ENCODE data around the gene USP19.

USP19 gene

DNA sequence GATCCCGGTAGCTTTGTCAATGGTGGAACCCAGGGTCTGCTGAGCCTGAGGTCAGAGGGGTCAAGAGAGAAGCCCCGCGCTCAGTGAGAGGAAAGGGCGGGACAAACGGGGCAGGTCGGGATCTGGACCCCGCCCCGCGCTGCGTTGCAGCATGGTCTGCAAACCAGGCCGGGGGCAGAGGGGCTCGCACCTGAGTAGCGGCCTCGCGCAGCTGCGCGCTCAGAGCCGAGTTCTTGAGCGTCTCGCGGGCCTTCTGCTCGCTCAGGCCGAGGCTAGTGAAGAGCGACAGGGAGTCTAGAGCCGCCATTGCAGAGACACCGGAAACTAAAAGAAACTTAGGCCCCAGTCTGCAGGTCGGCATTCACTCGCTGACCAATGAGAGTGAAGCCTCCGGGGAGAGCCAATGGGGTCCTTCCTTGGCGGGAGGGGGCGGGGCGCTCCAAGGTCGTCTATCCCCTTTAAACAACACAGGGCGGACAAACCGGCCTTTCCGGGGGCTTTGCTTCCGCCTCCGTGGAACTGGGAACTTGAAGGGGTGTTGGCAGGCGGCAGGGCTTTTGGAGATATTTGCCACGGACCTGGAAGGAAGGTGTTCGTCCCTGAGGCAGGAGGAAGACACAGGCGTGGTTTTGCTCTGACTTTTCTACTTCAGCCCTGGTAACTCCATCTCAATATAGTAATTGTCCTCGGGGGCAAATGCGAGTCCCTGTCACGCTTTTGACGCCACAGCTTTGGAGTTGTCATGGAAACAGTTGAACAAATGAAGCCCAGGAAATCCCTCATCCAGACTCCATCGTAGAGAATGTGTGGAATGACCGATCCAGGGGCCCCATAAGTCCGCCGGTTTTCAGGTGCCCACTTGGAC lies 16.0 kb downstream of the USP19 start, which contains the start of gene QARS1:
Gene QARS1, minus strand, starts transcription at position 331 of the 865 bp plus-strand sequence. Its CDS starts 24 bp downstream, at position 307.
- DNase-seq, result peak; percentile 45 to 96 (median 88)

DNA sequence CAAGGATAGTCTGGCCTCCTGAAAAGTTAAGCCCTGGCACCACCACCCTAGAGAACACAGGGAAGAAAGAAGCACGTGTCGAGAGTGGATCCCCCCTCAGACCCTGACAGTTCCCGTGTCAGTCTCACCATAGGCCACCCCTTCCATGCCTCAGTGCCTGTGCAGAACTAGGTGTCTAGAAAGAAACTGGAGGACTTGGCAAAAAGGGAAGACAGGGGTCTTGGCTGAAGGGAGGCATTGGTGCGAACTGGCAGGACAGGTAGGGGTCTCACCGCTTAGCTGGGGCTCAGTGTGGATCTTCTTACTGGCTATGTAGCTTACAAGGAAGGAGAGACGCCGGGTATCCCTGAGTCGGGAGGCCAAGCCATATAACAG lies 16.6 kb downstream of the USP19 start:
- DNase-seq, result no peak

DNA sequence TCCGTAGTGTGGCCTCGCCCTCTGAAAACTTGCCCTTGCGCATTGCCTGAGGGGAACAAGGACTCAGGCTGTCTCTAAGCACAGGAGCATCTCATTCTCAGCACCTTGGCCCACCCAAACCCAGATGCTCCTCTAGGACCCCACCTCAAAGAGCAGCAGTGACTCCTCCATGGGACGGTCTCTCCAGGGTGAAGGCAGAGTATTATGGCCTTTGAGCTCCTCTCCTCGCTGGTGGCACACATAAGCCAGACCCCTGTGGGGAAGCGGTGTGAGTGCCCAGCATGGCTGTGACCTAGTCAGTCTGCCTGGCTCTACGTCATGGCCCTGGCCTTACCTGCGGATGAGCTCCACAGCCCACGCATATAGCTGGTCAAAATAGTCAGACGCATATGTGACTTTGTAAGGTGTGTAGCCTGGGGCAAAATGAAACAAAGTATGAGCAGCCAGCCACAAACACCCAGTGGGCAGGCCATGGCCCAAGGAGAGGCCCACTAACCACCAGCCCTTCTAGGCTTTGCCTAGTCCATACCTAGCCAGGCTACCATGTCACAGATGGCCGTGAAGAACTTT lies 20.5 kb downstream of the USP19 start:
- DNase-seq, result no peak

- DNase-seq, result no peak
These were observed 21.6 kb downstream of the USP19 start for GRCh38 chr3:49098910-49099630.

DNA sequence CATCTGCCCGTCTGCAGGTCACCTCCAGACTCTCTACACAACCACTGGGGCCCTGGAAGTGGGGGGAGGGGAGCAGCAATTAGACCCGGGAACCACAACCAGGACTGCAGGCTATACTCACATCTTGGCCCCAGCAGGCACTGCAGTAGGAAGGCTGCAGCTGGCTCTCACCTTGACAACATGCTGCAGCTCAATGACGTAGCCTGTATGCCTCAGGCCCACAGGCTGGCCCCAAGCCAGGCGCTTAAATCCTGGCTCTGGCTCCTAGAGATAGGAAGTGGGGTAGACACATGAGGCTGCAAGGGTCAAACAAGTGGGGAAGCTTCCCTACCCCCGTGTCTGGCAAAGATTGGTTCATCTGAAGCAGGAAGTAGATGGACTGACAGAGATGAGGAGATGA lies 22.2 kb downstream of the USP19 start:
- no peak for DNase-seq

- DNase-seq, result peak; percentile 78 to 99 (median 98)
These were observed 26.5 kb downstream of the USP19 start, which contains the start of gene QRICH1 for GRCh38 chr3:49093853-49094767. TSS of gene QRICH1 (minus strand) at chr3:49094071. CDS start at chr3:49077017, 17,054 bp downstream.

- DNase-seq, result peak in 51 of 56 donors; percentile 34 to 87 (median 73)
These were observed 27.4 kb downstream of the USP19 start for GRCh38 chr3:49092938-49093852.

DNA sequence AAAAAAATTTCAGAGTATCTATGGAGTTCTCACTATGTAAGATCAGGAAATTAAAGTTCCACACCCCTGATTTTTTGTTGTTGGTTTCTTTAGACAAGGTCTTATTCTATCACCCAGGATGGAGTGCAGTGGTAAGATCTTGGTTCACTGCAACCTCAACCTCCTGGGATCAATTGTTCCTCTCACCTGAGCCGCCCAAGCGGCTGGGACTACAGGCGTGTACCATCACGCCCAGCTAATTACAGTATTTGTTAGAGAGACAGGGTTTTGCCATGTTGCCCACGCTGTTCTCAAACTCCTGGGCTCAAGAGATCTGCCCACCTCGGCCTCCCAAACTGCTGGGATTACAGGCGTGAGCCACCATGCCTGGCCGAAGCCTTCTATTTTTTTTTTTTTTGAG lies 39.2 kb downstream of the USP19 start:
- DNase-seq, result no peak

GRCh38 chr3:49079270-49079669 lies 41.4 kb downstream of the USP19 start:
- DNase-seq, result no peak

DNA sequence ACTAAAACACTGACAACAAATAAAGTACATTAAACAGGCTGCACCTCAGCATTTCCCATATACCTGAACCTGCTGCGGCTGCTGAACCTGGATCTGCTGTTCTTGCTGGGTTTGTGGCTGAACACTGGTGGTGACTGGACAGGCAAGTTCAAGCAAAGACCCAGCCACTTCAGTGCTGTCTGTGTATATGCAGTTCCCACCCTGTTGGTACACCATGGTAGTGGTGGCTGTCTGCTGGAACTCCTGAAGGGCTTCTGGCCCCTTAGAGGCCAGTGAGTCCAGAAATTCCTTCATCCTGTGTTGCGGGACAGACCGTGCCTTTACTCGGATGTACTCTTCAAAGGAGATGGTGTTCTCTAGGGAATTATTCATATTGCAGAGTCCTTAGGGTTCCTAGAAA lies 44.0 kb downstream of the USP19 start:
- DNase-seq, result no peak

DNA sequence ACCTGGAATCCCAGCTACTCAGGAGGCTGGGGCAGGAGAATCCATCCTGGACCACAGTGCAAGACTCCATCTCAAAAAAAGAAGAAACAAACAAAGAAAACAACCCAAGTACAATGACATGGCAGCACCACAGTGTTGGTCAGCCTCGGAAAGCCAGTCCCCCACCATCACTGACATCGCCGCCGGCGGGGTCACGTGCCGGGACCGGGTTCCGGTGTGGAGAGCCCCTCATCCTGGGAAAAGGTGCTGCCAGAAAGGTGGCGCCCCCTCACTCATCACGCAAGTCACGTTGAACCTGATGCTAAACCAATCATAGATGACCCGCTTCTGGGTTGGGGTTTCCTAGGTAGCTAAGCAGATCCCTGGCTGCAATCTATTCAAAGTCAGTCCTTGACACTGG lies 44.5 kb downstream of the USP19 start:
- no peak for DNase-seq
